Panc1 (cell line): ENCODE data around the gene MEIS2. TPM values are rescaled to one million over a fixed set of nuclear protein-coding genes. Genes with fewer than 3 reads are reported as not detected.

Experiments
- ATAC-seq: fragments of 200-7000 bp; cut with Tn5 transposase; 2 replicates; pipeline ENCODE4 v1.9.1; 2020; ENCODE audit warnings: mild to moderate bottlenecking, moderate library complexity
- BruUV-seq: library from RNA; stranded (reverse); fragments of 400-500 nt; replicated peaks from 2 replicates; lab custom pipeline; 2021; lab: Mats Ljungman, UMichigan
- CTCF ChIA-PET: fragments of 300-600 bp; sonication (Branson Sonifier 250); formaldehyde crosslinking; loops from one replicate; lab custom pipeline; 2022; ENCODE audit warnings: antibody characterized with exemption; lab: Charles Lee
- POLR2A ChIA-PET: fragments of 300-600 bp; sonication (Branson Sonifier 250); formaldehyde crosslinking; loops from one replicate; lab custom pipeline; 2022; ENCODE audit warnings: antibody characterized with exemption; lab: Charles Lee
- DNase-seq: peaks from one replicate; pipeline ENCODE4 v3.0.0-alpha.2; 2010; ENCODE audit warnings: low read depth, low spot score
- H3K27ac ChIP-seq: 2 replicates; pipeline ENCODE4 v1.5.1; 2011; ENCODE audit warnings: mild to moderate bottlenecking, low read length, inconsistent platforms
- H3K27me3 ChIP-seq: fragments of 200-500 bp; sonication (Bioruptor generic); 2 replicates; pipeline ENCODE4 v1.6.0; 2014; ENCODE audit warnings: low read length, inconsistent platforms; ENCODE audit not compliant: control insufficient read depth, insufficient read depth
- H3K36me3 ChIP-seq: fragments of 200-500 bp; sonication (Bioruptor generic); 2 replicates; pipeline ENCODE4 v1.5.1; 2014; ENCODE audit warnings: inconsistent platforms, mild to moderate bottlenecking, low read length, moderate library complexity; ENCODE audit not compliant: control insufficient read depth, insufficient read depth
- H3K4me1 ChIP-seq: 2 replicates; pipeline ENCODE4 v1.5.1; 2011; ENCODE audit warnings: inconsistent platforms, mild to moderate bottlenecking, low read length, moderate library complexity; ENCODE audit not compliant: control insufficient read depth, insufficient read depth
- H3K4me3 ChIP-seq, 2 experiments: 2 replicates each; pipeline ENCODE4 v1.5.1; 2011 to 2012; ENCODE audit warnings: low read depth in 2 of 2, low read length in 2 of 2, mild to moderate bottlenecking in 2 of 2, inconsistent platforms in 1 of 2, moderate library complexity in 1 of 2
- H3K9me3 ChIP-seq: fragments of 200-500 bp; sonication (Bioruptor generic); 2 replicates; pipeline ENCODE4 v1.5.1; 2014; ENCODE audit warnings: low read depth, mild to moderate bottlenecking, inconsistent platforms, low read length, moderate library complexity; ENCODE audit not compliant: control insufficient read depth, insufficient read depth
- POLR2AphosphoS5 ChIP-seq: IDR thresholded peaks from 2 replicates; pipeline ENCODE4 v1.6.1; 2012; ENCODE audit warnings: mild to moderate bottlenecking, low read depth, low read length, moderate library complexity
- SIN3A ChIP-seq: IDR thresholded peaks from 2 replicates; pipeline ENCODE4 v1.6.1; 2012; ENCODE audit warnings: low read depth, mild to moderate bottlenecking, low read length, moderate library complexity, borderline replicate concordance; ENCODE audit not compliant: insufficient read depth
- TCF7L2 ChIP-seq: IDR thresholded peaks from 2 replicates; pipeline ENCODE4 v1.6.1; 2011; ENCODE audit warnings: mild to moderate bottlenecking, low read depth, low read length, inconsistent platforms
- in situ Hi-C: cut with HindIII; loops from 2 replicates; pipeline ENCODE4 v1.10.0; 2016; ENCODE audit warnings: low sequenced_read_pairs, low pct_unique_long_range_greater_than_20kb
- intact Hi-C: fragments of 100-400 bp; cut with micrococcal nuclease; formaldehyde crosslinking; loops from one replicate; pipeline ENCODE4 v1.10.0; 2022; ENCODE audit not compliant: unreplicated experiment
- total RNA-seq: library from RNA; stranded (reverse); gene quantifications from one replicate; pipeline ENCODE4 v1.2.1, GENCODE V29; 2021; ENCODE audit not compliant: unreplicated experiment
- TF ChIP-seq, protein P1 (sequence below): fragments of 450-650 bp; IDR thresholded peaks from 2 replicates; pipeline ENCODE4 v1.5.1; 2017; ENCODE audit warnings: mild to moderate bottlenecking
- TF ChIP-seq, protein P2 (sequence below), 2 experiments: IDR thresholded peaks; 2 replicates each; pipeline ENCODE4 v1.6.1; 2011 to 2012; ENCODE audit warnings: low read depth in 2 of 2, control low read depth in 1 of 2, low read length in 1 of 2, mild to moderate bottlenecking in 1 of 2, moderate library complexity in 1 of 2; ENCODE audit not compliant: insufficient read depth in 1 of 2

The MEIS2 gene
- total RNA-seq, 1 experiment from 2014 or later, result 9.3 TPM

DNA sequence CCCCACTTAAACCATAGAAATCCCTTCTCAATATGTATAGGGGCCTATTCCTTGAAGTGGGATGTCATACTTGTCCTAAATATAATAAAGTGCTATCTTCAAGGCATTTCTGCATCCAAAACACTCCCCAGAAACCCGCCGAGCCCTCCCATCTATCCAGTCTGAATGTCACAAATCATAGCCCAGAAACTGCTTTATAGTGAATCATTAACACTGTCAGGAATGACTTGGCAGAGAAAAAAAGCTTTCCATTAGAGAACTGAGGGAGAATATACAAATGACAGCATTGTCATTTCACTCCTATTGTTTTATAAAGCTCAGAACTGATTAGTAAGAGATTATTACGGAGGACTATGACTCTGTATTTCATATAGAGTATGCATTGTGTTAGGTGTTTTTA lies 48.4 kb upstream of the MEIS2 start:
- H3K4me1 ChIP-seq, result no peaks in the 10 kb centered on the region
- H3K27me3 ChIP-seq, result no peaks in the 10 kb centered on the region
- no peak for ATAC-seq
- no peak for DNase-seq
- H3K27ac ChIP-seq, result no peak overlapping the region
- POLR2A ChIA-PET, result interaction anchor here (0.5 kb wide), 1 partner anchor 509 kb away, joined by 3 read pairs; no protein-coding TSS in a partner anchor
- TF ChIP-seq, protein P1, sequence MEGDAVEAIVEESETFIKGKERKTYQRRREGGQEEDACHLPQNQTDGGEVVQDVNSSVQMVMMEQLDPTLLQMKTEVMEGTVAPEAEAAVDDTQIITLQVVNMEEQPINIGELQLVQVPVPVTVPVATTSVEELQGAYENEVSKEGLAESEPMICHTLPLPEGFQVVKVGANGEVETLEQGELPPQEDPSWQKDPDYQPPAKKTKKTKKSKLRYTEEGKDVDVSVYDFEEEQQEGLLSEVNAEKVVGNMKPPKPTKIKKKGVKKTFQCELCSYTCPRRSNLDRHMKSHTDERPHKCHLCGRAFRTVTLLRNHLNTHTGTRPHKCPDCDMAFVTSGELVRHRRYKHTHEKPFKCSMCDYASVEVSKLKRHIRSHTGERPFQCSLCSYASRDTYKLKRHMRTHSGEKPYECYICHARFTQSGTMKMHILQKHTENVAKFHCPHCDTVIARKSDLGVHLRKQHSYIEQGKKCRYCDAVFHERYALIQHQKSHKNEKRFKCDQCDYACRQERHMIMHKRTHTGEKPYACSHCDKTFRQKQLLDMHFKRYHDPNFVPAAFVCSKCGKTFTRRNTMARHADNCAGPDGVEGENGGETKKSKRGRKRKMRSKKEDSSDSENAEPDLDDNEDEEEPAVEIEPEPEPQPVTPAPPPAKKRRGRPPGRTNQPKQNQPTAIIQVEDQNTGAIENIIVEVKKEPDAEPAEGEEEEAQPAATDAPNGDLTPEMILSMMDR, result no peak
- no peak for TF ChIP-seq POLR2AphosphoS5
- no peak for TF ChIP-seq TCF7L2
- no peak for TF ChIP-seq SIN3A
- TF ChIP-seq, protein P2, sequence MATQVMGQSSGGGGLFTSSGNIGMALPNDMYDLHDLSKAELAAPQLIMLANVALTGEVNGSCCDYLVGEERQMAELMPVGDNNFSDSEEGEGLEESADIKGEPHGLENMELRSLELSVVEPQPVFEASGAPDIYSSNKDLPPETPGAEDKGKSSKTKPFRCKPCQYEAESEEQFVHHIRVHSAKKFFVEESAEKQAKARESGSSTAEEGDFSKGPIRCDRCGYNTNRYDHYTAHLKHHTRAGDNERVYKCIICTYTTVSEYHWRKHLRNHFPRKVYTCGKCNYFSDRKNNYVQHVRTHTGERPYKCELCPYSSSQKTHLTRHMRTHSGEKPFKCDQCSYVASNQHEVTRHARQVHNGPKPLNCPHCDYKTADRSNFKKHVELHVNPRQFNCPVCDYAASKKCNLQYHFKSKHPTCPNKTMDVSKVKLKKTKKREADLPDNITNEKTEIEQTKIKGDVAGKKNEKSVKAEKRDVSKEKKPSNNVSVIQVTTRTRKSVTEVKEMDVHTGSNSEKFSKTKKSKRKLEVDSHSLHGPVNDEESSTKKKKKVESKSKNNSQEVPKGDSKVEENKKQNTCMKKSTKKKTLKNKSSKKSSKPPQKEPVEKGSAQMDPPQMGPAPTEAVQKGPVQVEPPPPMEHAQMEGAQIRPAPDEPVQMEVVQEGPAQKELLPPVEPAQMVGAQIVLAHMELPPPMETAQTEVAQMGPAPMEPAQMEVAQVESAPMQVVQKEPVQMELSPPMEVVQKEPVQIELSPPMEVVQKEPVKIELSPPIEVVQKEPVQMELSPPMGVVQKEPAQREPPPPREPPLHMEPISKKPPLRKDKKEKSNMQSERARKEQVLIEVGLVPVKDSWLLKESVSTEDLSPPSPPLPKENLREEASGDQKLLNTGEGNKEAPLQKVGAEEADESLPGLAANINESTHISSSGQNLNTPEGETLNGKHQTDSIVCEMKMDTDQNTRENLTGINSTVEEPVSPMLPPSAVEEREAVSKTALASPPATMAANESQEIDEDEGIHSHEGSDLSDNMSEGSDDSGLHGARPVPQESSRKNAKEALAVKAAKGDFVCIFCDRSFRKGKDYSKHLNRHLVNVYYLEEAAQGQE (IDR thresholded peaks at IDR 0.05; ENCODE audit: insufficient read depth in 1 of 2, low read depth in 2 of 2, low read length in 1 of 2), result no peak
- H3K36me3 ChIP-seq, result no peaks in the 10 kb centered on the region
- in situ Hi-C loops (no loop called here), intact Hi-C loops (no loop called here)
- H3K9me3 ChIP-seq, result no peaks in the 10 kb centered on the region
- H3K4me3 ChIP-seq, result no peak overlapping the region
- no TSS peak for BruUV-seq
- CTCF ChIA-PET, result no interaction called here

DNA sequence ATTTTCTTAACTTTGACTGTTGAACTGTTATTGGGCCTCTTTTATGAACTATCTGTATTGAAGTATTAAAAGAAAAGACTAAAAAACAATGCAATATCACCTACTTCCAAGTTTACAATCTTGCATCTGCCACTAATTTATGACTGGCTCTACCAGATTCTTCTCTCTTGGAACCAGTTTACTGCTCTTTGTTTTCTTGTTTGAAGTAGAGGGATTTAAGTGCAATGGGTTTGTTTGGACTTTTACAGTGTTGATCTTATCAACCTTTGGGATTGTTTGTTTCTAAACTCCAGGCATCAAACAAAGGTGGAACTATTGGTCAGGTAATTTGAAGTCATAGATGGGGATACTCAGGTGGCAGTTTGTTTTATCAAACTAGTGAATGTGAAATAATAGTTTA lies 43.0 kb upstream of the MEIS2 start:
- DNase-seq (no peak), ATAC-seq (no peak)
- TF ChIP-seq, protein P2 (IDR thresholded peaks at IDR 0.05; ENCODE audit: insufficient read depth in 1 of 2, low read depth in 2 of 2, low read length in 1 of 2), result no peak
- TF ChIP-seq, protein P1, result no peak
- TF ChIP-seq SIN3A (no peak), TCF7L2 (no peak), POLR2AphosphoS5 (no peak)
- Histone ChIP-seq H3K4me3 (no peak overlapping the region), H3K4me1 (no peaks in the 10 kb centered on the region), H3K36me3 (no peaks in the 10 kb centered on the region), H3K27ac (no peak overlapping the region), H3K27me3 (no peaks in the 10 kb centered on the region; the same call in 1 of the 2 replicates), H3K9me3 (no peaks in the 10 kb centered on the region)
- intact Hi-C loops, result no loop called here
- POLR2A ChIA-PET, result no interaction called here
- CTCF ChIA-PET, result no interaction called here
- in situ Hi-C loops, result no loop called here
- no TSS peak for BruUV-seq
